Neural cell (in vitro differentiated cells): ENCODE data around the gene NIPBL. TPM values are rescaled to one million over a fixed set of nuclear protein-coding genes. Genes with fewer than 3 reads are reported as not detected.

Experiments
- H2AFZ ChIP-seq: fragments of 200-600, 300-800 bp; sonication (generic), shearing (Covaris generic); 2 replicates; pipeline ENCODE4 v1.6.0; 2014; ENCODE audit warnings: low read depth, mild to moderate bottlenecking, antibody characterized with exemption, low read length, moderate library complexity
- H3F3A ChIP-seq: fragments of 200-600 bp; shearing (Covaris generic); 2 replicates; pipeline ENCODE4 v1.6.1; 2016; ENCODE audit warnings: mild to moderate bottlenecking, moderate library complexity, mixed read lengths, antibody characterized with exemption, low read length; ENCODE audit not compliant: insufficient read depth, poor library complexity, severe bottlenecking
- H3K27ac ChIP-seq: fragments of 200-600, 300-800 bp; sonication (generic), shearing (Covaris generic); 2 replicates; pipeline ENCODE4 v1.5.1; 2014; ENCODE audit warnings: mild to moderate bottlenecking, low read length, moderate library complexity
- H3K27me3 ChIP-seq: fragments of 300-800, 200-600 bp; sonication (generic), shearing (Covaris generic); 2 replicates; pipeline ENCODE4 v1.6.0; 2014; ENCODE audit warnings: mild to moderate bottlenecking, low read depth, low read length, moderate library complexity; ENCODE audit not compliant: insufficient read depth
- H3K36me3 ChIP-seq: fragments of 300-800, 200-600 bp; sonication (generic), shearing (Covaris generic); 2 replicates; pipeline ENCODE4 v1.5.1; 2014; ENCODE audit warnings: mild to moderate bottlenecking, antibody characterized with exemption, low read length, moderate library complexity; ENCODE audit not compliant: insufficient read depth
- H3K4me2 ChIP-seq: fragments of 300-800, 200-600 bp; sonication (generic), shearing (Covaris generic); 2 replicates; pipeline ENCODE4 v1.6.0; 2014; ENCODE audit warnings: mild to moderate bottlenecking, low read length
- H3K4me3 ChIP-seq: fragments of 300-800, 200-600 bp; sonication (generic), shearing (Covaris generic); 2 replicates; pipeline ENCODE4 v1.5.1; 2014; ENCODE audit warnings: mild to moderate bottlenecking, low read length, moderate library complexity
- H3K79me2 ChIP-seq: fragments of 200-600 bp; shearing (Covaris generic); replicated peaks from 2 replicates; pipeline ENCODE4 v1.6.0; 2014; ENCODE audit warnings: mild to moderate bottlenecking, low read length, moderate library complexity; ENCODE audit not compliant: insufficient read depth
- H3K9ac ChIP-seq: fragments of 300-800, 200-600 bp; sonication (generic), shearing (Covaris generic); 2 replicates; pipeline ENCODE4 v1.6.1; 2016; ENCODE audit warnings: mild to moderate bottlenecking, low read length, mixed read lengths
- H3K9me2 ChIP-seq: fragments of 200-600 bp; shearing (Covaris generic); 2 replicates; pipeline ENCODE4 v1.6.1; 2016; ENCODE audit warnings: mild to moderate bottlenecking, low read length, mixed read lengths; ENCODE audit not compliant: insufficient read depth
- H3K9me3 ChIP-seq: fragments of 200-600, 300-800 bp; sonication (generic), shearing (Covaris generic); 2 replicates; pipeline ENCODE4 v1.6.1; 2016; ENCODE audit warnings: mild to moderate bottlenecking, mixed run types, low read length, moderate library complexity, mixed read lengths
- H4K20me1 ChIP-seq: fragments of 200-600 bp; shearing (Covaris generic); 2 replicates; pipeline ENCODE4 v1.6.1; 2016; ENCODE audit warnings: mild to moderate bottlenecking, mixed run types; ENCODE audit not compliant: insufficient read depth
- EP300 ChIP-seq: fragments of 450-650 bp; conservative IDR thresholded peaks from 2 replicates; pipeline ENCODE4 v1.6.1; 2014; ENCODE audit warnings: antibody characterized with exemption, mild to moderate bottlenecking, moderate library complexity; ENCODE audit not compliant: poor library complexity, severe bottlenecking
- EZH2 ChIP-seq: fragments of 200-600, 300-800 bp; shearing (Covaris generic), sonication (generic); IDR thresholded peaks from 2 replicates; pipeline ENCODE4 v1.6.1; 2014; ENCODE audit warnings: antibody characterized with exemption, low read length, borderline replicate concordance, mild to moderate bottlenecking; ENCODE audit not compliant: insufficient read depth, poor library complexity, severe bottlenecking
- MXI1 ChIP-seq: fragments of 450-650 bp; conservative IDR thresholded peaks from 2 replicates; pipeline ENCODE4 v1.6.1; 2014; ENCODE audit warnings: antibody characterized with exemption, mild to moderate bottlenecking; ENCODE audit not compliant: poor library complexity, severe bottlenecking
- POLR2AphosphoS5 ChIP-seq: IDR thresholded peaks from 2 replicates; pipeline ENCODE4 v1.6.1; 2012
- RAD21 ChIP-seq: fragments of 450-650 bp; conservative IDR thresholded peaks from 2 replicates; pipeline ENCODE4 v1.6.1; 2014; ENCODE audit warnings: antibody characterized with exemption, mild to moderate bottlenecking, moderate library complexity
- SMC3 ChIP-seq: fragments of 450-650 bp; conservative IDR thresholded peaks from 2 replicates; pipeline ENCODE4 v1.6.1; 2014; ENCODE audit warnings: antibody characterized with exemption, mild to moderate bottlenecking, moderate library complexity; ENCODE audit not compliant: poor library complexity
- TAF1 ChIP-seq: IDR thresholded peaks from 2 replicates; pipeline ENCODE4 v1.6.1; 2012; ENCODE audit warnings: low read depth
- polyA plus RNA-seq: library from polyadenylated mRNA; depleted of rRNA; stranded (reverse); fragments of >200 nt; gene quantifications from 2 replicates; pipeline ENCODE4 v1.2.3, GENCODE V29; 2014
- TF ChIP-seq, protein P1 (sequence below): fragments of 450-650 bp; IDR thresholded peaks from 2 replicates; pipeline ENCODE4 v1.5.1; 2014; ENCODE audit warnings: antibody characterized with exemption, mild to moderate bottlenecking, moderate library complexity; ENCODE audit not compliant: poor library complexity, severe bottlenecking
- TF ChIP-seq, protein P2 (sequence below): IDR thresholded peaks from 2 replicates; pipeline ENCODE4 v1.6.1; 2012; ENCODE audit warnings: borderline replicate concordance

The NIPBL gene
- polyA plus RNA-seq, 1 donor from 2014 or later, result 27.5 TPM

DNA sequence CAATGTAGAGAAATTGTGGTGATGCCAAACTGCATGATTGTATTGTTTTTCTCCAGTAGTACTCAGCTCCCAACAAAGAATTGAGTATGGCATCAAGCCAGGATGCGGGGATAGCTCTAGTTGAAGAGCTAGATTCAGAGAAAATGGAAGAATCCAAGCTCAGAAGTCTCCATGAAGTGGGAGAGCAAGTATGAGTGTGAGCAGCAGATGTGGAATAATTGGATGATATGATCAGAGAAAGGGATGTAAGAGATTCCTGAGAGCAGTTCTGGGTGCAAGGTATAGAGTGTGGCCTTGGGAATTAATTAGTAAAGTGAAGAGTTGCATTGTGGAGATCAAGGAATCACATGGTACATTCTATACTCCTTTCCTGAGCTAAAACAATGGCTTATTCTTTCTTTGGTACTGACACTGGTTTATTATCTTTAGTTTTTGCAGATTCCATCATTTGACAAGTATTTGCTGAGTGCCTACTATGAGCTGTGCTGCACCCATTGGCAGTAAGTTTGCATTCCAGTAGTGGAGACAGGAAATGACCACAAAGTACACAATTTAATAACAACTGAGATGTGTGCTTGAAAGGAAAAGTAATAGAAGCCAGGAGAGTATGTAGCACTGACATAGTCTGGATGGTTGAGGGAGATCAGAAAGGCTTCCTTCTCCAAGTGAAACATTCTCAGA, 195.5 kb downstream of the NIPBL start:
- TF ChIP-seq MXI1, result no peak
- TF ChIP-seq, protein P1, sequence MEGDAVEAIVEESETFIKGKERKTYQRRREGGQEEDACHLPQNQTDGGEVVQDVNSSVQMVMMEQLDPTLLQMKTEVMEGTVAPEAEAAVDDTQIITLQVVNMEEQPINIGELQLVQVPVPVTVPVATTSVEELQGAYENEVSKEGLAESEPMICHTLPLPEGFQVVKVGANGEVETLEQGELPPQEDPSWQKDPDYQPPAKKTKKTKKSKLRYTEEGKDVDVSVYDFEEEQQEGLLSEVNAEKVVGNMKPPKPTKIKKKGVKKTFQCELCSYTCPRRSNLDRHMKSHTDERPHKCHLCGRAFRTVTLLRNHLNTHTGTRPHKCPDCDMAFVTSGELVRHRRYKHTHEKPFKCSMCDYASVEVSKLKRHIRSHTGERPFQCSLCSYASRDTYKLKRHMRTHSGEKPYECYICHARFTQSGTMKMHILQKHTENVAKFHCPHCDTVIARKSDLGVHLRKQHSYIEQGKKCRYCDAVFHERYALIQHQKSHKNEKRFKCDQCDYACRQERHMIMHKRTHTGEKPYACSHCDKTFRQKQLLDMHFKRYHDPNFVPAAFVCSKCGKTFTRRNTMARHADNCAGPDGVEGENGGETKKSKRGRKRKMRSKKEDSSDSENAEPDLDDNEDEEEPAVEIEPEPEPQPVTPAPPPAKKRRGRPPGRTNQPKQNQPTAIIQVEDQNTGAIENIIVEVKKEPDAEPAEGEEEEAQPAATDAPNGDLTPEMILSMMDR, result no peak
- TF ChIP-seq POLR2AphosphoS5, result no peak
- TF ChIP-seq SMC3, result no peak
- TF ChIP-seq TAF1, result no peak
- TF ChIP-seq, protein P2, sequence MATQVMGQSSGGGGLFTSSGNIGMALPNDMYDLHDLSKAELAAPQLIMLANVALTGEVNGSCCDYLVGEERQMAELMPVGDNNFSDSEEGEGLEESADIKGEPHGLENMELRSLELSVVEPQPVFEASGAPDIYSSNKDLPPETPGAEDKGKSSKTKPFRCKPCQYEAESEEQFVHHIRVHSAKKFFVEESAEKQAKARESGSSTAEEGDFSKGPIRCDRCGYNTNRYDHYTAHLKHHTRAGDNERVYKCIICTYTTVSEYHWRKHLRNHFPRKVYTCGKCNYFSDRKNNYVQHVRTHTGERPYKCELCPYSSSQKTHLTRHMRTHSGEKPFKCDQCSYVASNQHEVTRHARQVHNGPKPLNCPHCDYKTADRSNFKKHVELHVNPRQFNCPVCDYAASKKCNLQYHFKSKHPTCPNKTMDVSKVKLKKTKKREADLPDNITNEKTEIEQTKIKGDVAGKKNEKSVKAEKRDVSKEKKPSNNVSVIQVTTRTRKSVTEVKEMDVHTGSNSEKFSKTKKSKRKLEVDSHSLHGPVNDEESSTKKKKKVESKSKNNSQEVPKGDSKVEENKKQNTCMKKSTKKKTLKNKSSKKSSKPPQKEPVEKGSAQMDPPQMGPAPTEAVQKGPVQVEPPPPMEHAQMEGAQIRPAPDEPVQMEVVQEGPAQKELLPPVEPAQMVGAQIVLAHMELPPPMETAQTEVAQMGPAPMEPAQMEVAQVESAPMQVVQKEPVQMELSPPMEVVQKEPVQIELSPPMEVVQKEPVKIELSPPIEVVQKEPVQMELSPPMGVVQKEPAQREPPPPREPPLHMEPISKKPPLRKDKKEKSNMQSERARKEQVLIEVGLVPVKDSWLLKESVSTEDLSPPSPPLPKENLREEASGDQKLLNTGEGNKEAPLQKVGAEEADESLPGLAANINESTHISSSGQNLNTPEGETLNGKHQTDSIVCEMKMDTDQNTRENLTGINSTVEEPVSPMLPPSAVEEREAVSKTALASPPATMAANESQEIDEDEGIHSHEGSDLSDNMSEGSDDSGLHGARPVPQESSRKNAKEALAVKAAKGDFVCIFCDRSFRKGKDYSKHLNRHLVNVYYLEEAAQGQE, result no peak
- no peak for TF ChIP-seq EP300
- TF ChIP-seq RAD21, result no peak
- TF ChIP-seq EZH2, result no peak
- Histone ChIP-seq H3K27ac (no peak overlapping the region), H3K9me2 (no peaks in the 10 kb centered on the region), H3K36me3 (no peaks in the 10 kb centered on the region), H2AFZ (no peak overlapping the region), H3K9ac (no peak overlapping the region), H4K20me1 (no peaks in the 10 kb centered on the region), H3F3A (no peaks in the 10 kb centered on the region), H3K27me3 (no peaks in the 10 kb centered on the region), H3K9me3 (no peaks in the 10 kb centered on the region), H3K79me2 (no peaks in the 10 kb centered on the region), H3K4me2 (no peak overlapping the region), H3K4me3 (no peak overlapping the region)

DNA sequence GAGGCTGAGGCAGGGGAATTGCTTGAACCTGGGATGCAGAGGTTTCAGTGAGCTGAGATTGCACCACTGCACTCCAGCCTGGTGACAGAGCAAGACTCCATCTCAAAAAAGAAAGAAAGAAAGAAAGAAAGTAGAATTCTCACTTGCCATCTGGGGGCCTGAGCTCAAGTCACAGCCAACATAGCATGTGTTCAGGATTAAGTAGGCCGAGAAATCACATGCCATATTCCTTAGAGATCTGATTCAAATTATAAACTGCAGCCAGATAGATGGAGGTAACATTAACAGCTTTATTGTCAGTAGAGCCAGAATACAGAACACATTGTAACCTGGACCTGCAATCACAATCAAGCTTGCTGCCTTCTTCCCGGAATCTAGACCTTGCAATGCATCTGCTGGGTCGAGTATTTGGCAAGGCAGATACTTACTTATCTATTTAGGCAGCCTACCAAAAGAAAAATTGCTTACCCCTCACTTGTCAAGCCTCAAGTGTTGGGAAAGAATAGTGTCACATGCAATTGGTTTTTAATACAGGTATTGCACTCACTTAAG, 198.9 kb downstream of the NIPBL start:
- Histone ChIP-seq H4K20me1 (no peaks in the 10 kb centered on the region), H3K27me3 (no peaks in the 10 kb centered on the region), H3K9ac (no peak overlapping the region), H3K36me3 (no peaks in the 10 kb centered on the region), H3K4me2 (no peak overlapping the region), H3K27ac (no peak overlapping the region), H3K9me2 (no peaks in the 10 kb centered on the region), H3K4me3 (no peak overlapping the region), H3K79me2 (no peaks in the 10 kb centered on the region), H2AFZ (no peak overlapping the region), H3K9me3 (no peaks in the 10 kb centered on the region), H3F3A (no peaks in the 10 kb centered on the region)
- no peak for TF ChIP-seq SMC3
- no peak for TF ChIP-seq POLR2AphosphoS5
- no peak for TF ChIP-seq RAD21
- TF ChIP-seq TAF1, result no peak
- TF ChIP-seq, protein P1, result no peak
- TF ChIP-seq MXI1, result no peak
- no peak for TF ChIP-seq EZH2
- TF ChIP-seq, protein P2, result no peak
- TF ChIP-seq EP300, result no peak
